Measurements from ENCODE around the gene ZNF385B. TPM values are rescaled to one million over a fixed set of nuclear protein-coding genes. Genes with fewer than 3 reads are reported as not detected.

ZNF385B gene
- total RNA-seq, 1 donor from 2014 or later, result not detected

DNA sequence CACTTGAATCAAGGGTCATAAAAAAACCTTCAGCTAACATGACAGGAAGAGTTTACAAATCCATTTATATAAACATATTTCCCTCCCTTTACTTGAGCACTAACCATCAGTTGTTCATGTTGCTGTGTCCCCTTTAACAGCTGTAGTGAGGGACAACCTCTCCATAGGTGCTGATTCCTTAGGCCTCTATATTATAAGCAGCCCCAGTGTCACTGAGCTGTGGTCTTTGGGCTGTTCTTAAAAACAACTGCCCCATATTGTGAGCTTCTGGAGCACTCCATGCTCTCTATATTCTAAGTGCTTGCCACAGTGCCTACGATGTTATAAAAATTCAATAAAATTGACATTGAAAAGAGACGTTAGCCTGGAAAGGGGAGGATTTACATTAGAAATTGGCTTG lies 175.3 kb downstream of the ZNF385B start:
- H3K4me1 Mint-ChIP-seq (ENCODE audit: low read depth, unreplicated experiment), result no peaks in the 10 kb centered on the region
- TF ChIP-seq, protein P1, sequence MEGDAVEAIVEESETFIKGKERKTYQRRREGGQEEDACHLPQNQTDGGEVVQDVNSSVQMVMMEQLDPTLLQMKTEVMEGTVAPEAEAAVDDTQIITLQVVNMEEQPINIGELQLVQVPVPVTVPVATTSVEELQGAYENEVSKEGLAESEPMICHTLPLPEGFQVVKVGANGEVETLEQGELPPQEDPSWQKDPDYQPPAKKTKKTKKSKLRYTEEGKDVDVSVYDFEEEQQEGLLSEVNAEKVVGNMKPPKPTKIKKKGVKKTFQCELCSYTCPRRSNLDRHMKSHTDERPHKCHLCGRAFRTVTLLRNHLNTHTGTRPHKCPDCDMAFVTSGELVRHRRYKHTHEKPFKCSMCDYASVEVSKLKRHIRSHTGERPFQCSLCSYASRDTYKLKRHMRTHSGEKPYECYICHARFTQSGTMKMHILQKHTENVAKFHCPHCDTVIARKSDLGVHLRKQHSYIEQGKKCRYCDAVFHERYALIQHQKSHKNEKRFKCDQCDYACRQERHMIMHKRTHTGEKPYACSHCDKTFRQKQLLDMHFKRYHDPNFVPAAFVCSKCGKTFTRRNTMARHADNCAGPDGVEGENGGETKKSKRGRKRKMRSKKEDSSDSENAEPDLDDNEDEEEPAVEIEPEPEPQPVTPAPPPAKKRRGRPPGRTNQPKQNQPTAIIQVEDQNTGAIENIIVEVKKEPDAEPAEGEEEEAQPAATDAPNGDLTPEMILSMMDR (IDR thresholded peaks at IDR 0.05; ENCODE audit: partially characterized antibody, unreplicated experiment), result no peak
- H3K27ac Mint-ChIP-seq (ENCODE audit: unreplicated experiment), result no peak overlapping the region
- no peak overlapping the region for H3K4me3 Mint-ChIP-seq (ENCODE audit: unreplicated experiment)
- H3K9me3 Mint-ChIP-seq (ENCODE audit: unreplicated experiment), result peaks cover 1% of the 10 kb centered on the region
- no peaks in the 10 kb centered on the region for H3K36me3 Mint-ChIP-seq (ENCODE audit: unreplicated experiment)
- H3K27me3 Mint-ChIP-seq (ENCODE audit: unreplicated experiment), result no peaks in the 10 kb centered on the region
- DNase-seq, result no peak

DNA sequence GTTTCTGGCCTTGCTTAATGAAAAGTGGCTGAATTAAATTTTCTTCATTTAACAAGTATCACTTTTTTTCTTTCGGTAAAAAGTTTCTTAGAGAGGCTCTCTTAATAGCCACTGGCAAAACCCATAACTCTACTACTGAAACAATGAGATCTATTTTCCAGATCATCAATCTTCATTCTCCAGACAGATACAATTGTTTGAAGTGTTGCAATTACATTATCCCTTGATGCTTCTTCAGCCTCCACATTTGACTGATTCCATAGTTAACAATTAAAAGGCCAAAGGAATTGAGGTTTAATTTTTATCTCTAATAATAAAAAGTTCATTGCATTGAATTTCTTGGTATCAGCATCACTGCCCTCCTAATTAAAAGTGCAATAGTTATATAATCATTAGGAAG lies 176.3 kb downstream of the ZNF385B start:
- Mint-ChIP-seq H3K9me3 (ENCODE audit: unreplicated experiment) (peaks cover 1% of the 10 kb centered on the region), H3K27me3 (ENCODE audit: unreplicated experiment) (no peaks in the 10 kb centered on the region), H3K27ac (ENCODE audit: unreplicated experiment) (no peak overlapping the region), H3K36me3 (ENCODE audit: unreplicated experiment) (no peaks in the 10 kb centered on the region), H3K4me3 (ENCODE audit: unreplicated experiment) (no peak overlapping the region), H3K4me1 (ENCODE audit: low read depth, unreplicated experiment) (no peaks in the 10 kb centered on the region)
- no peak for DNase-seq
- TF ChIP-seq, protein P1 (IDR thresholded peaks at IDR 0.05; ENCODE audit: partially characterized antibody, unreplicated experiment), result no peak

DNA sequence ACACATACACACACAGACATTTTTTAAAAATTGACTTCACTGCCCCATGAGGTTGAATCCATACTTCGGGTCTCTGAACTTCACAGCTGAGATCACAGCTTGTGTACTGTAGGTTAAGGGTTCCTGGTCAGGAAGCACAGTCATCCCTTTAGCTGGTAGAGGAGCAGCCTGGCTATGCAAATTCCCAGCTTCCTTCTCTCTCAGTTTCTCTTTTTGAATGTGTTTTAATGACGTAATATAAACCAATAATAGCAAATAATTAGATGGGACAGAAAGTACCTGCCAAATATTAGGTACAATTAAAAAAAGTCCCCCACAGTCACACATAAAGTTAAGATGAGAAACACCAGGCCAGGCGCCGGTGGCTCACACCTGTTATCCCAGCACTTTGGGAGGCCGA lies 178.7 kb downstream of the ZNF385B start:
- Mint-ChIP-seq H3K36me3 (ENCODE audit: unreplicated experiment) (no peaks in the 10 kb centered on the region), H3K27ac (ENCODE audit: unreplicated experiment) (no peak overlapping the region), H3K9me3 (ENCODE audit: unreplicated experiment) (peaks cover 1% of the 10 kb centered on the region), H3K4me3 (ENCODE audit: unreplicated experiment) (no peak overlapping the region), H3K27me3 (ENCODE audit: unreplicated experiment) (no peaks in the 10 kb centered on the region), H3K4me1 (ENCODE audit: low read depth, unreplicated experiment) (no peaks in the 10 kb centered on the region)
- DNase-seq, result no peak
- TF ChIP-seq, protein P1 (IDR thresholded peaks at IDR 0.05; ENCODE audit: partially characterized antibody, unreplicated experiment), result no peak

DNA sequence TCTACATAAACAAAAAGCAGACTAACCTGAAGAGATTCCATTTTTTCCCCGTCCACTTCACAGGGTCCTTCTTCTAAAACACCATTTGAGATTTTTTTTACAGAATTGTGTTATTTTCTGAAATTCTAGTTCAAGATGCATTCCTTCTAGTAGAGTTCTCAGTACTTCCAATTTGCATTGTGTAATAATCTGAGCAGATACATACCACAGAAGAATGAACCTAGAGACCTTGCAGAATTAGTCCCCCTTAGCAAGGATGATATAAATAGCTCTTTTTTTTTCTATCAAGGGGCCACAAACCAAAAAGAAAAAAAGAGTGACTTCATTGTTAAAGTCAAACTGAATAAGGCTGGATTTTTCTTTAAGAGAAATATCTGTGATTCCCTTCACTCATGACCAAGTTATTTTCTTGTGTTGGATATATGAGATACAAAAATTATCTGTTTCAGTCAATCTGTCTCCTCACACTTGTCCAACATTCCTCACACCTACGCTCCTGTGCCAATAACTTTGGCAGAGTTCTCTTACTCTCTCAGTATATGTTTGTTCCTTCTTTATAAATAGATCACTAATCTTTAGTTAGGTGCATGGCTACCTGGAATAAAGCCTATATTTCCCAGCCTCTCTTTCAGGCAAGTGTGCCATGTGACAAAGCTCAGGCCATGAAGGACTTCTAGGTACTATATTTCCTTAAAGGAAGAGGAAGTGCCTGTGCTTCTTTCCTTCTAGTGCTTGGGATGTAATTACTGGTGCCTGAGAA lies 183.5 kb downstream of the ZNF385B start:
- peaks cover 2% of the 10 kb centered on the region for H3K27me3 Mint-ChIP-seq (ENCODE audit: unreplicated experiment)
- no peak for DNase-seq
- TF ChIP-seq, protein P1 (IDR thresholded peaks at IDR 0.05; ENCODE audit: partially characterized antibody, unreplicated experiment), result no peak
- no peaks in the 10 kb centered on the region for H3K4me1 Mint-ChIP-seq (ENCODE audit: low read depth, unreplicated experiment)
- no peaks in the 10 kb centered on the region for H3K9me3 Mint-ChIP-seq (ENCODE audit: unreplicated experiment)
- no peak overlapping the region for H3K4me3 Mint-ChIP-seq (ENCODE audit: unreplicated experiment)
- no peak overlapping the region for H3K27ac Mint-ChIP-seq (ENCODE audit: unreplicated experiment)
- no peaks in the 10 kb centered on the region for H3K36me3 Mint-ChIP-seq (ENCODE audit: unreplicated experiment)

DNA sequence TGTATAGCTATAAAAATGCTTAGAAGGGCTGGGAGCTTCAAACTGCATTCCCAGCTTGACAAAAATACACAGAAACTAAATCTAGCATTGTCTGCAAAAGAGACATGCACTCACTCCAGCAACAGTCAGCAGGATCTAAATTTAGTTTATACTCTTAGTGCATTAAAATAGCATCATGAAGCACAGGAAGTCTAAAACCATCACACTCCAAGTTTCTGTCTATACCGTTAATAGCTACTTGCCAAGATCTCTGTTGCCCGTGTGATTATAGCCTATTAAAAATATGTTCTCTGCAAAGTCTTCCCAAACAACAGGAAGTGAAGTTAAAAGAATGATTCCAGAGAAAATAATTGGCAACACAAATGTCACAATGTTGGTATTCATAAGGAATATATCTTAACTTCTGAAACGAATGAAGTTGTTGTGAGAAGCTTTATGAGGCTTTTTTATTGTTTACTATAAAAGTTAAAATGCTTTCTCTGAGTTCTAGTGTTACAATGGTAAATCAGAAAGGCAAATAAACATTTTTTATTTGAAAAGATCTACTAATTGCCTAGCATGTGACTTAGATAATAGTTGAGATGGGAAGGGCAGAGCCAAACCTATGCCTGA lies 184.2 kb downstream of the ZNF385B start:
- H3K36me3 Mint-ChIP-seq (ENCODE audit: unreplicated experiment), result no peaks in the 10 kb centered on the region
- peaks cover 2% of the 10 kb centered on the region for H3K27me3 Mint-ChIP-seq (ENCODE audit: unreplicated experiment)

More for the DNA sequence above, 184.2 kb downstream of the ZNF385B start:
- no peak for DNase-seq
- H3K27ac Mint-ChIP-seq (ENCODE audit: unreplicated experiment), result no peak overlapping the region
- H3K4me3 Mint-ChIP-seq (ENCODE audit: unreplicated experiment), result no peak overlapping the region
- TF ChIP-seq, protein P1 (IDR thresholded peaks at IDR 0.05; ENCODE audit: partially characterized antibody, unreplicated experiment), result no peak
- no peaks in the 10 kb centered on the region for H3K4me1 Mint-ChIP-seq (ENCODE audit: low read depth, unreplicated experiment)
- H3K9me3 Mint-ChIP-seq (ENCODE audit: unreplicated experiment), result no peaks in the 10 kb centered on the region
